HG03378 (cell line): Measurements from ENCODE around the gene CA5A.
"Not testable (repeated sequence)": the region's sequence is repeated elsewhere in the genome, so short reads cannot be mapped to it uniquely, and the experiment has no call there.

ENCODE experiments used
- ATAC-seq: cut with Tn5 transposase; IDR thresholded peaks from one replicate; pipeline ENCODE4 v1.9.1; 2021; ENCODE audit warnings: mild to moderate bottlenecking, moderate library complexity; ENCODE audit not compliant: unreplicated experiment

The CA5A gene

GRCh38 chr16:87897521-87898505, 38.5 kb downstream of the CA5A start:
- ATAC-seq: no peak

- not testable (repeated sequence) for ATAC-seq
These were observed 39.3 kb downstream of the CA5A start for GRCh38 chr16:87896924-87897520.

- not testable (repeated sequence) for ATAC-seq
These were observed 40.0 kb downstream of the CA5A start for GRCh38 chr16:87896176-87896890.

GRCh38 chr16:87895641-87896141, 40.6 kb downstream of the CA5A start:
- ATAC-seq: peak; percentile 75

- not testable (repeated sequence) for ATAC-seq
These were observed 42.3 kb downstream of the CA5A start for GRCh38 chr16:87894005-87894404.

- ATAC-seq: no peak
These were observed 44.6 kb downstream of the CA5A start for GRCh38 chr16:87891764-87892163.

- not testable (repeated sequence) for ATAC-seq
These were observed 46.6 kb downstream of the CA5A start for GRCh38 chr16:87889762-87890161.

GRCh38 chr16:87888346-87888745, 48.0 kb downstream of the CA5A start:
- ATAC-seq: not testable (repeated sequence)

- ATAC-seq: not testable (repeated sequence)
These were observed 48.4 kb downstream of the CA5A start for GRCh38 chr16:87887931-87888330.

GRCh38 chr16:87885371-87885967, 50.9 kb downstream of the CA5A start:
- ATAC-seq: not testable (repeated sequence)

- ATAC-seq: no peak
These were observed 53.8 kb downstream of the CA5A start for GRCh38 chr16:87882436-87883019.

GRCh38 chr16:87881324-87882200, 54.8 kb downstream of the CA5A start:
- no peak for ATAC-seq

- ATAC-seq: no peak
These were observed 56.1 kb downstream of the CA5A start for GRCh38 chr16:87880117-87880696.

GRCh38 chr16:87879411-87880013, 56.8 kb downstream of the CA5A start:
- ATAC-seq: not testable (repeated sequence)

GRCh38 chr16:87878704-87879103, 57.6 kb downstream of the CA5A start:
- ATAC-seq: no peak

GRCh38 chr16:87877942-87878507, 58.3 kb downstream of the CA5A start:
- ATAC-seq: no peak

GRCh38 chr16:87874639-87875427, 61.5 kb downstream of the CA5A start:
- ATAC-seq: no peak
